BE2C (cell line): ENCODE measurements around the gene TMBIM6.
"Not testable (repeated sequence)": the region's sequence is repeated elsewhere in the genome, so short reads cannot be mapped to it uniquely, and the experiment has no call there.

Source experiments
- DNase-seq: peaks from one replicate; pipeline ENCODE4 v3.0.0-alpha.2; 2020
- H3K27me3 ChIP-seq: fragments of 250-450 bp; sonication (Bioruptor Pico); 2 replicates; pipeline ENCODE4 v1.5.1; 2020; ENCODE audit warnings: mild to moderate bottlenecking
- H3K36me3 ChIP-seq: fragments of 250-450 bp; sonication (Bioruptor Pico); 2 replicates; pipeline ENCODE4 v1.5.1; 2020; ENCODE audit warnings: mild to moderate bottlenecking
- H3K4me1 ChIP-seq: fragments of 250-450 bp; sonication (Bioruptor Pico); 2 replicates; pipeline ENCODE4 v1.5.1; 2020
- H3K4me3 ChIP-seq: 2 replicates; pipeline ENCODE4 v1.5.1; 2011; ENCODE audit warnings: low read depth, low read length
- H3K9me3 ChIP-seq: fragments of 250-450 bp; sonication (Bioruptor Pico); 2 replicates; pipeline ENCODE4 v1.5.1; 2020
- TF ChIP-seq, protein P1 (sequence below): IDR thresholded peaks from 2 replicates; pipeline ENCODE4 v1.5.1; 2012; ENCODE audit warnings: mild to moderate bottlenecking, low read depth, low read length

Gene TMBIM6

DNA sequence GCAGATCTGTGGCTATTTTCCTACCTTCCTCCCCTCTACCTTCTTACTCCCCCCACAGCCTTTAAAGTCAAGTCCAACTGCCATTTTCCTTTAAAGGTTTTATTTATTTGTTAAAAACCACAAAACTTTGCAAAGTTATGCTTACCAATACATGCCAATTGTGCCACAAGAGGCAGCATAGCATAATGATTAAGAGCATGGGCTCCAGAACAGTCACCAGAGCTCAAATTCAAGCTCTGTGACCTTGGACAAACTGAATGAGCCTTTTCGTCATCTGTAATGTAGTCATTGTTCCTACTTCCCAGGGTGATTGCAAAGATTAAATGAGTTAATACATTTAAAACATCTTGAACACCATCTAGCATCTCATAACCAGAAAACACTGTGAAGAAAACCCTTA is 21.1 kb upstream of the TMBIM6 start:
- H3K4me3 ChIP-seq = no peak overlapping the region
- no peaks in the 10 kb centered on the region for H3K9me3 ChIP-seq
- TF ChIP-seq, protein P1, sequence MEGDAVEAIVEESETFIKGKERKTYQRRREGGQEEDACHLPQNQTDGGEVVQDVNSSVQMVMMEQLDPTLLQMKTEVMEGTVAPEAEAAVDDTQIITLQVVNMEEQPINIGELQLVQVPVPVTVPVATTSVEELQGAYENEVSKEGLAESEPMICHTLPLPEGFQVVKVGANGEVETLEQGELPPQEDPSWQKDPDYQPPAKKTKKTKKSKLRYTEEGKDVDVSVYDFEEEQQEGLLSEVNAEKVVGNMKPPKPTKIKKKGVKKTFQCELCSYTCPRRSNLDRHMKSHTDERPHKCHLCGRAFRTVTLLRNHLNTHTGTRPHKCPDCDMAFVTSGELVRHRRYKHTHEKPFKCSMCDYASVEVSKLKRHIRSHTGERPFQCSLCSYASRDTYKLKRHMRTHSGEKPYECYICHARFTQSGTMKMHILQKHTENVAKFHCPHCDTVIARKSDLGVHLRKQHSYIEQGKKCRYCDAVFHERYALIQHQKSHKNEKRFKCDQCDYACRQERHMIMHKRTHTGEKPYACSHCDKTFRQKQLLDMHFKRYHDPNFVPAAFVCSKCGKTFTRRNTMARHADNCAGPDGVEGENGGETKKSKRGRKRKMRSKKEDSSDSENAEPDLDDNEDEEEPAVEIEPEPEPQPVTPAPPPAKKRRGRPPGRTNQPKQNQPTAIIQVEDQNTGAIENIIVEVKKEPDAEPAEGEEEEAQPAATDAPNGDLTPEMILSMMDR = peak; percentile 25; the same call in 1 of the 2 replicates
- no peaks in the 10 kb centered on the region for H3K36me3 ChIP-seq
- H3K4me1 ChIP-seq = no peaks in the 10 kb centered on the region
- DNase-seq = no peak
- 0 out of 2 replicates have a peak, but pooled peaks cover 4% of the 10 kb centered on the region for H3K27me3 ChIP-seq

DNA sequence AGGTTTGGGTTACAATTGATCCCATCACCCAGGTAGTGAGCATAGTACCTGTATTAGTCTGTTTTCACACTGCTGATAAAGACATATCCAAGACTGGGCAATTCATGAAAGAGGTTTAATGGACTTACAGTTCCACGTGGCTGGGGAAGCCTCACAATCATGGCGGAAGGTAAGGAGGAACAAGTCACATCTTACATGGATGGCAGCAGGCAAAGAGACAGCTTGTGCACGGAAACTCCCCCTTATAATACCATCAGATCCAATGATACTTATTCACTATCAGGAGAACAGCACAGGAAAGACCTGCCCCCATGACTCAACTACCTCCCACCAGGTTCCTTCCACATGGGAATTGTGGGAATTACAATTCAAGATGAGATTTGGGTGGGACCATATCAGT is 20.0 kb upstream of the TMBIM6 start:
- not testable (repeated sequence) for H3K36me3 ChIP-seq, DNase-seq, H3K9me3 ChIP-seq, H3K4me3 ChIP-seq, H3K4me1 ChIP-seq, H3K27me3 ChIP-seq

- H3K4me1 ChIP-seq = no peaks in the 10 kb centered on the region
Measured at GRCh38 chr12:49728446-49728845, 12.9 kb upstream of the TMBIM6 start.

GRCh38 chr12:49730050-49730449 is 11.3 kb upstream of the TMBIM6 start:
- H3K4me3 ChIP-seq = no peak overlapping the region
- peaks cover 9% of the 10 kb centered on the region; the same call in 1 of the 2 replicates for H3K27me3 ChIP-seq
- H3K9me3 ChIP-seq = no peaks in the 10 kb centered on the region; the same call in 1 of the 2 replicates
- TF ChIP-seq, protein P1 = no peak
- no peaks in the 10 kb centered on the region for H3K4me1 ChIP-seq
- DNase-seq = no peak
- H3K36me3 ChIP-seq = no peaks in the 10 kb centered on the region

More at GRCh38 chr12:49728446-49728845, 12.9 kb upstream of the TMBIM6 start:
- TF ChIP-seq, protein P1 = no peak
- H3K27me3 ChIP-seq = peaks cover 12% of the 10 kb centered on the region; the same call in 1 of the 2 replicates
- H3K4me3 ChIP-seq = no peak overlapping the region
- H3K36me3 ChIP-seq = no peaks in the 10 kb centered on the region
- DNase-seq = no peak
- H3K9me3 ChIP-seq = no peaks in the 10 kb centered on the region; the same call in 1 of the 2 replicates

GRCh38 chr12:49730568-49731101 is 10.7 kb upstream of the TMBIM6 start:
- Histone ChIP-seq H3K27me3 (peaks cover 9% of the 10 kb centered on the region; the same call in 1 of the 2 replicates), H3K4me3 (no peak overlapping the region), H3K9me3 (no peaks in the 10 kb centered on the region; the same call in 1 of the 2 replicates), H3K4me1 (no peaks in the 10 kb centered on the region), H3K36me3 (no peaks in the 10 kb centered on the region)
- TF ChIP-seq, protein P1 = no peak
- no peak for DNase-seq

GRCh38 chr12:49733219-49734017 is 7.9 kb upstream of the TMBIM6 start:
- TF ChIP-seq, protein P1 = peak; percentile 43
- DNase-seq = peak; percentile 18

DNA sequence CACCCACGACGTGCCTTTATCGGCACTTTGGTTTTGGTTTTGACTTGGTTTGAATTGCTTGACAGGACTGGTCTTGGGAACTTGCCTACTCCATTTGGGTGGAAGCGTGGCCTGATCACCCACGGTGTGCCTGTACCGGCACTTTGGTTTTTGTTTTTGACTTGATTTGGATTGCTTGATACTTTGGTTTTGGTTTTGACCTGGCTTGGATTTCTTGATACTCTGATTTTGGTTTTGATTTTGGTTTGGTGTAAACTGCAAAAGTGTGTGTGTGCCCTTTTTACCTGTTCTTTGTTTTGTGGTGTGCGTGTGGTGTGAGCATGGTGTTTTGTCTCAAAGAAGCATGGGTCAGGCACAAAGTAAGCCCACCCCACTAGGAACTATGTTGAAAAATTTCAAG is 6.5 kb upstream of the TMBIM6 start:
- not testable (repeated sequence) for H3K9me3 ChIP-seq, H3K4me3 ChIP-seq, H3K36me3 ChIP-seq, H3K4me1 ChIP-seq, DNase-seq, H3K27me3 ChIP-seq

More at GRCh38 chr12:49733219-49734017, 7.9 kb upstream of the TMBIM6 start:
- H3K4me3 ChIP-seq = no peak overlapping the region
- no peaks in the 10 kb centered on the region for H3K4me1 ChIP-seq
- peaks cover 4% of the 10 kb centered on the region; the same call in 1 of the 2 replicates for H3K27me3 ChIP-seq
- H3K36me3 ChIP-seq = no peaks in the 10 kb centered on the region
- H3K9me3 ChIP-seq = no peaks in the 10 kb centered on the region; the same call in 1 of the 2 replicates

- DNase-seq, H3K9me3 ChIP-seq, H3K4me1 ChIP-seq, H3K27me3 ChIP-seq, H3K36me3 ChIP-seq, H3K4me3 ChIP-seq: not testable (repeated sequence)
Measured at GRCh38 chr12:49738721-49739120, 2.6 kb upstream of the TMBIM6 start.

DNA sequence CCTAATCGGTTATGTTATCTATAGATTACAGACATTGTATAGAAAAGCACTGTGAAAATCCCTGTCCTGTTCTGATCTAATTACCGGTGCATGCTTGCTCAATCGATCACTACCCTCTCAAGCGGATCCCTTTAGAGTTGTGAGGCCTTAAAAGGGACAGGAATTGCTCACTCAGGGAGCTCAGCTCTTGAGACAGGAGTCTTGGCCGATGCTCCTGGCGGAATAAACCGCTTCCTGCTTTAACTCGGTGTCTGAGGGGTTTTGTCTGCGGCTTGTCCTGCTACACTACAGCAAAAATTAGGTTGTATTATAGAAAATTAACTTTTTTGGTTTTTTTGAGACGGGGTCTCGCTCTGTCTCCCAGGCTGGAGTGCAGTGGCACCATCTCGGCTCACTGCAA is 1.1 kb upstream of the TMBIM6 start:
- H3K4me3 ChIP-seq, H3K36me3 ChIP-seq, H3K27me3 ChIP-seq, H3K9me3 ChIP-seq, DNase-seq, H3K4me1 ChIP-seq: not testable (repeated sequence)
